ENCODE measurements around the gene GRIA3. TPM values are rescaled to one million over a fixed set of nuclear protein-coding genes. Genes with fewer than 3 reads are reported as not detected.
A peak's percentile ranks its signal among the peaks of the same experiment; 100 is the strongest.

GRIA3 gene
- total RNA-seq, 4 donors from 2014 or later: 7.4 to 13.8 (median 12.4) TPM; not detected in 1

DNA sequence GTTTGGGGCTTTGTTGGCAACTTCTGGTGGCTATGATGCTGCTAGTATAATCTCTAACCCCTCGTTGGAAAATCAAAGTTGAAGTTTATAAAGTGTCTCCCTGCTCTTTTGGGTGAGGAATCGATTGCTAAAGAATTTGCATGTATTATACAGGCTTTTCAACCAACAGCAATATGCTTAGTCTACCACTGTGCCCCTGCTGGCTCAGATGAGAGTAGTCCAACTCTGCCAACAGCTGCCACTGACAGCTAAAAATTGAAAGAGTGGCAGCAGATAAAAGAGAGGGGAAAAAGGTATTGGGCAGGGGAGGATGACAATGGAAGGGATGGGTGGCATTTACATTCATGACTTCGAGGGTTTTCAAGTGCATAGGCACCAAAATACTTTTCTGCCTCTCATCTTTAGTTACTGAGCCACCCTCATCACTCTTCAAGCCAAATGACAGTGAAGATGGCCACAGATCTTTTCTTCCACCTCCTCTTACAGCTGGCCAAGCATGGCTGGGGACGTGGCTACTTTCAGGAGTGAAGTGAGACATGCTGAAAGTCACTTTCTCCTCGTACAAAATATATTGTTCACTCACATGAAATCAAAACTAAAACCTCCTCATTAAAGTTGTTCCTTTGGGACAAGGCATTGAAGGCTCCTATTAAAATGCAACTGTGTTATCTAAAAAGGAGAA lies 2.7 kb upstream of the GRIA3 start:
- Histone ChIP-seq H3K4me3 (no peak overlapping the region), H3K9me3 (no peaks in the 10 kb centered on the region), H3K36me3 (no peaks in the 10 kb centered on the region), H3K27ac (no peak overlapping the region), H3K27me3 (no peaks in the 10 kb centered on the region), H3K4me1 (no peaks in the 10 kb centered on the region)
- DNase-seq: no peak
- no peak for TF ChIP-seq POLR2A (IDR thresholded peaks at IDR 0.05)
- TF ChIP-seq, protein P1, sequence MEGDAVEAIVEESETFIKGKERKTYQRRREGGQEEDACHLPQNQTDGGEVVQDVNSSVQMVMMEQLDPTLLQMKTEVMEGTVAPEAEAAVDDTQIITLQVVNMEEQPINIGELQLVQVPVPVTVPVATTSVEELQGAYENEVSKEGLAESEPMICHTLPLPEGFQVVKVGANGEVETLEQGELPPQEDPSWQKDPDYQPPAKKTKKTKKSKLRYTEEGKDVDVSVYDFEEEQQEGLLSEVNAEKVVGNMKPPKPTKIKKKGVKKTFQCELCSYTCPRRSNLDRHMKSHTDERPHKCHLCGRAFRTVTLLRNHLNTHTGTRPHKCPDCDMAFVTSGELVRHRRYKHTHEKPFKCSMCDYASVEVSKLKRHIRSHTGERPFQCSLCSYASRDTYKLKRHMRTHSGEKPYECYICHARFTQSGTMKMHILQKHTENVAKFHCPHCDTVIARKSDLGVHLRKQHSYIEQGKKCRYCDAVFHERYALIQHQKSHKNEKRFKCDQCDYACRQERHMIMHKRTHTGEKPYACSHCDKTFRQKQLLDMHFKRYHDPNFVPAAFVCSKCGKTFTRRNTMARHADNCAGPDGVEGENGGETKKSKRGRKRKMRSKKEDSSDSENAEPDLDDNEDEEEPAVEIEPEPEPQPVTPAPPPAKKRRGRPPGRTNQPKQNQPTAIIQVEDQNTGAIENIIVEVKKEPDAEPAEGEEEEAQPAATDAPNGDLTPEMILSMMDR (IDR thresholded peaks at IDR 0.05): no peak
- intact Hi-C loops (cut with DNase I; ENCODE audit: low total_unique reads): no loop called here

DNA sequence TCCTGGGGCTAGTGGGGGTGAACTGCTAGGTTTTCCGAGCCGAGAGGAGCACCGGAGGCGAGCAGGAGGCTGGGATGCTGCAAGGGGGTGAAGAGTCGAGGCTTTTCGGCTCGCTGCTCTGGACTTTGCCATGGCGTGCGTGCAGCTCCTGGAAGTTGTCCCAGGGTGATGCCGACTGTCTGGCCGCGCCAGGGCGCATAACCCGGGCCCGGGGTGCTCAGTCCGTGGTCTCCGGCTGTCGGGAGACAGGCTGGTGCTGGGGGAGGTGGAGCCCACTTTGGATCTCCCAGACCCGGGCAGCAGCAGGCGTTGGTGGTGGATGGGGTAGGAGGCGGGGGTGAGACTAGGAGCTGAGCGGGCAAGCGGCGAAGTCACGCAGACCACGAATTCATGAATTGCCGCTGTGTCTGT lies 793 bp downstream of the GRIA3 start:
- peak in 1 of 2 donors; percentile 17 for DNase-seq
- intact Hi-C loops (cut with DNase I; ENCODE audit: low total_unique reads): no loop called here
- no peaks in the 10 kb centered on the region for H3K27me3 ChIP-seq
- H3K9me3 ChIP-seq: no peaks in the 10 kb centered on the region
- H3K4me3 ChIP-seq: peak overlapping the region; percentile 27 to 36
- no peaks in the 10 kb centered on the region for H3K36me3 ChIP-seq
- TF ChIP-seq, protein P1 (IDR thresholded peaks at IDR 0.05): no peak
- TF ChIP-seq POLR2A (IDR thresholded peaks at IDR 0.05): no peak
- no peaks in the 10 kb centered on the region for H3K4me1 ChIP-seq
- no peak overlapping the region for H3K27ac ChIP-seq

DNA sequence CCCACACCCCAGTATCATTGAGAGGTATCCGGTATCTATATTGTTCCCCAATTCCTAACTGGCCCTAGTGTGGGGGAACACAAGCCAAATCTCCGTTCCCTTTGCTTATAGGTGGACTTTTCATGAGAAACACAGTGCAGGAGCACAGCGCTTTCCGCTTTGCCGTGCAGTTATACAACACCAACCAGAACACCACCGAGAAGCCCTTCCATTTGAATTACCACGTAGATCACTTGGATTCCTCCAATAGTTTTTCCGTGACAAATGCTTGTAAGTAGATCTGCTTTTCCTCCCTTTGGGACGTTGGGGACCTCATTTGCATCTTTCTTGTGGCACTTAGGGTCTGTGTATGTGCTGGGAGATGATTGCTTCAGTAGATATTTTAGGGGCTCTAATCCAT lies 1.6 kb downstream of the GRIA3 start:
- no peaks in the 10 kb centered on the region for H3K27me3 ChIP-seq
- TF ChIP-seq, protein P1 (IDR thresholded peaks at IDR 0.05): no peak
- no peak for TF ChIP-seq POLR2A (IDR thresholded peaks at IDR 0.05)
- no peak overlapping the region for H3K27ac ChIP-seq
- no peaks in the 10 kb centered on the region for H3K36me3 ChIP-seq
- no peak for DNase-seq
- intact Hi-C loops (cut with DNase I; ENCODE audit: low total_unique reads): no loop called here
- H3K4me1 ChIP-seq: no peaks in the 10 kb centered on the region
- no peak overlapping the region for H3K4me3 ChIP-seq
- H3K9me3 ChIP-seq: no peaks in the 10 kb centered on the region

DNA sequence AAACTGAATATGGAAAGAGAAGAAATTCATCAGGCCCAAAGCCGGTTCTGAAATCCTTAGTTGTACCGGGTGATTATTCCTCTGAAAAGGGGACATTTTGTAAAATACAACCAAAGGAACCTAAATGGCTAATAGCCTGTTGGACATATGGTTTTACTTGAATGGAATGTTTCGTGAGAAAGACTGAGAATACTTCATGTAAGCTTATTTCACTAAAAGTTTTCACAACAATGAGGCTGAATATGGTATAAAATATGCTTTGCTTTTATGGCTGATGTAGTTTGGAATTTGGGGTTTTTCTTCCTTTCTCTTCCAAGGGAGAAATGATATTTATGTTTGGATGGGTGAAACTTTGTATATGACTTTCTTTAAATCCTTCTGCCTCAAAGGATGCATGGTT lies 2.7 kb downstream of the GRIA3 start:
- H3K4me1 ChIP-seq: no peaks in the 10 kb centered on the region
- no peak overlapping the region for H3K4me3 ChIP-seq
- no peaks in the 10 kb centered on the region for H3K27me3 ChIP-seq
- H3K27ac ChIP-seq: no peak overlapping the region
- intact Hi-C loops (cut with DNase I; ENCODE audit: low total_unique reads): no loop called here
- no peak for TF ChIP-seq POLR2A (IDR thresholded peaks at IDR 0.05)
- TF ChIP-seq, protein P1 (IDR thresholded peaks at IDR 0.05): no peak
- no peaks in the 10 kb centered on the region for H3K9me3 ChIP-seq
- DNase-seq: no peak
- H3K36me3 ChIP-seq: no peaks in the 10 kb centered on the region

DNA sequence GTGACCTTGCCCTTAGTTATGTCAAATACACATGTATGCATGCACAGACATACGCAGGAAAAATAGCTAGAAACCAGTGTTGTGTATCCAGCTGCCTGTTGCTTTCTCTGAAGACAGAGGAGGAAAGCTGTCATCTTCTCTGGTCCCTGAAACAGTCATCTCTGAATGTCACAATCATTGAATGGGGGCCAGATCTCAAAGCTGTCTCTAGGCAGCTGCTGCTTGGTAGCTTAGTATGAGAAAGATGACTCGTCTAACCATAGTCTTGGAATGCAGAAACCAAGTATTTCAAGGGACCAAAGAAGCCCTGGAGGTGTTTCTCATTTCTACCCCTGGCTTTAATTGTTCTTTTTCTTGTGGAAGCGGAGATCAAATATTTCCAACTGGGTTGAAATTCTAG lies 4.0 kb downstream of the GRIA3 start:
- Histone ChIP-seq H3K36me3 (no peaks in the 10 kb centered on the region), H3K4me3 (no peak overlapping the region)
- intact Hi-C loops (cut with DNase I; ENCODE audit: low total_unique reads): no loop called here

More for the DNA sequence above, 4.0 kb downstream of the GRIA3 start:
- no peak for TF ChIP-seq POLR2A (IDR thresholded peaks at IDR 0.05)
- TF ChIP-seq, protein P1 (IDR thresholded peaks at IDR 0.05): no peak
- Histone ChIP-seq H3K9me3 (no peaks in the 10 kb centered on the region), H3K27ac (no peak overlapping the region), H3K27me3 (no peaks in the 10 kb centered on the region), H3K4me1 (no peaks in the 10 kb centered on the region)
- DNase-seq: no peak

Measured in uterus (tissue), 4 donors.